Mesendoderm (in vitro differentiated cells): Measurements from ENCODE around the gene PIP5K1B.

Experiments
- DNase-seq: peaks from one replicate; pipeline ENCODE4 v3.0.0; 2013
- H2AK5ac ChIP-seq: 2 replicates; pipeline ENCODE4 v1.6.1; 2013; ENCODE audit warnings: low read length, inconsistent platforms
- H2BK120ac ChIP-seq: 2 replicates; pipeline ENCODE4 v1.6.1; 2013; ENCODE audit warnings: low read depth, mild to moderate bottlenecking, low read length, moderate library complexity, mixed read lengths
- H2BK15ac ChIP-seq: replicated peaks from 2 replicates; pipeline ENCODE4 v1.6.1; 2013; ENCODE audit warnings: low read depth, mild to moderate bottlenecking, moderate library complexity
- H2BK5ac ChIP-seq: 2 replicates; pipeline ENCODE4 v1.6.1; 2013; ENCODE audit warnings: low read length, inconsistent platforms
- H3K18ac ChIP-seq: 2 replicates; pipeline ENCODE4 v1.6.1; 2013; ENCODE audit warnings: mild to moderate bottlenecking, low read length, mixed read lengths
- H3K23ac ChIP-seq: one replicate; pipeline ENCODE4 v1.6.1; 2013; ENCODE audit warnings: low read length
- H3K27ac ChIP-seq: 2 replicates; pipeline ENCODE4 v1.5.1; 2013; ENCODE audit warnings: low read depth, mild to moderate bottlenecking, inconsistent platforms, low read length, moderate library complexity
- H3K27me3 ChIP-seq: 2 replicates; pipeline ENCODE4 v1.6.1; 2013; ENCODE audit warnings: low read length, control low read depth, mild to moderate bottlenecking, inconsistent platforms; ENCODE audit not compliant: insufficient read depth, poor library complexity
- H3K36me3 ChIP-seq: 2 replicates; pipeline ENCODE4 v1.6.1; 2013; ENCODE audit warnings: low read length, inconsistent platforms; ENCODE audit not compliant: control insufficient read depth, insufficient read depth
- H3K4ac ChIP-seq: one replicate; pipeline ENCODE4 v1.6.1; 2013; ENCODE audit warnings: low read depth, mild to moderate bottlenecking, low read length, moderate library complexity
- H3K4me1 ChIP-seq: 2 replicates; pipeline ENCODE4 v1.6.1; 2013; ENCODE audit warnings: low read depth, low read length, inconsistent platforms; ENCODE audit not compliant: control insufficient read depth
- H3K4me2 ChIP-seq: 2 replicates; pipeline ENCODE4 v1.6.1; 2013; ENCODE audit warnings: low read length
- H3K4me3 ChIP-seq: 2 replicates; pipeline ENCODE4 v1.5.1; 2013; ENCODE audit warnings: mild to moderate bottlenecking, low read length
- H3K56ac ChIP-seq: one replicate; pipeline ENCODE4 v1.6.1; 2013; ENCODE audit warnings: low read length
- H3K79me1 ChIP-seq: 2 replicates; pipeline ENCODE4 v1.6.1; 2013; ENCODE audit warnings: low read length, inconsistent platforms
- H3K79me2 ChIP-seq: 2 replicates; pipeline ENCODE4 v1.6.1; 2013; ENCODE audit warnings: mild to moderate bottlenecking, low read length; ENCODE audit not compliant: control insufficient read depth, insufficient read depth
- H3K9ac ChIP-seq: 2 replicates; pipeline ENCODE4 v1.6.1; 2013; ENCODE audit warnings: low read length, inconsistent platforms
- H4K5ac ChIP-seq: one replicate; pipeline ENCODE4 v1.6.1; 2013; ENCODE audit warnings: low read length
- H4K8ac ChIP-seq: one replicate; pipeline ENCODE4 v1.6.1; 2013; ENCODE audit warnings: low read depth, mild to moderate bottlenecking, control low read depth, low read length, moderate library complexity
- WGBS: extraction: QIAGEN DNeasy Blood & Tissue Kit; methylation state at CpG from one replicate; pipeline ENCODE4 v1.1.7; 2013; ENCODE audit warnings: low lambda C conversion rate, missing lambda C conversion rate; ENCODE audit not compliant: insufficient coverage; ENCODE audit errors: extremely low coverage; 5-methylcytosine and 5-hydroxymethylcytosine counted together

Gene PIP5K1B

GRCh38 chr9:68963416-68963815 is 258.4 kb downstream of the PIP5K1B start:
- no peak overlapping the region for H3K4ac ChIP-seq
- no peak overlapping the region for H2AK5ac ChIP-seq
- H2BK5ac ChIP-seq: no peak overlapping the region
- no peak overlapping the region for H3K4me3 ChIP-seq
- H3K79me1 ChIP-seq: no peaks in the 10 kb centered on the region
- no peak overlapping the region for H2BK15ac ChIP-seq
- no peak overlapping the region for H3K4me2 ChIP-seq
- H3K4me1 ChIP-seq: no peaks in the 10 kb centered on the region
- no peak overlapping the region for H3K56ac ChIP-seq
- H3K27ac ChIP-seq: no peak overlapping the region
- H4K5ac ChIP-seq: no peak overlapping the region
- H3K27me3 ChIP-seq: no peaks in the 10 kb centered on the region
- no peak overlapping the region for H2BK120ac ChIP-seq
- no peaks in the 10 kb centered on the region for H3K79me2 ChIP-seq
- H3K18ac ChIP-seq: no peak overlapping the region
- no peak overlapping the region for H3K23ac ChIP-seq
- H4K8ac ChIP-seq: no peak overlapping the region
- no CpG with 5 or more reads among the region's 3 CpGs for WGBS
- no peak for DNase-seq
- H3K36me3 ChIP-seq: no peaks in the 10 kb centered on the region
- no peak overlapping the region for H3K9ac ChIP-seq

GRCh38 chr9:68964102-68964541 is 259.1 kb downstream of the PIP5K1B start:
- no peak overlapping the region for H2BK15ac ChIP-seq
- H3K4me1 ChIP-seq: no peaks in the 10 kb centered on the region
- H3K27me3 ChIP-seq: no peaks in the 10 kb centered on the region
- H3K36me3 ChIP-seq: no peaks in the 10 kb centered on the region
- no peaks in the 10 kb centered on the region for H3K79me1 ChIP-seq
- H3K4me2 ChIP-seq: no peak overlapping the region
- H3K4ac ChIP-seq: no peak overlapping the region
- no CpG with 5 or more reads among the region's 3 CpGs for WGBS
- H3K56ac ChIP-seq: no peak overlapping the region
- H3K27ac ChIP-seq: no peak overlapping the region
- H3K23ac ChIP-seq: no peak overlapping the region
- no peak overlapping the region for H2BK120ac ChIP-seq
- no peaks in the 10 kb centered on the region for H3K79me2 ChIP-seq
- H3K18ac ChIP-seq: no peak overlapping the region
- no peak for DNase-seq
- H4K8ac ChIP-seq: no peak overlapping the region
- no peak overlapping the region for H3K4me3 ChIP-seq
- no peak overlapping the region for H3K9ac ChIP-seq
- H4K5ac ChIP-seq: no peak overlapping the region
- H2BK5ac ChIP-seq: no peak overlapping the region
- H2AK5ac ChIP-seq: no peak overlapping the region

GRCh38 chr9:68964765-68965164 is 259.7 kb downstream of the PIP5K1B start:
- Histone ChIP-seq H4K8ac (no peak overlapping the region), H3K4ac (no peak overlapping the region), H3K4me2 (no peak overlapping the region), H3K18ac (no peak overlapping the region), H2BK120ac (no peak overlapping the region), H4K5ac (no peak overlapping the region), H3K56ac (no peak overlapping the region), H3K23ac (no peak overlapping the region), H3K9ac (no peak overlapping the region), H3K79me1 (no peaks in the 10 kb centered on the region), H2BK5ac (no peak overlapping the region), H3K4me3 (no peak overlapping the region), H2AK5ac (no peak overlapping the region), H3K27ac (no peak overlapping the region), H3K4me1 (no peaks in the 10 kb centered on the region), H3K27me3 (no peaks in the 10 kb centered on the region), H3K36me3 (no peaks in the 10 kb centered on the region), H2BK15ac (no peak overlapping the region), H3K79me2 (no peaks in the 10 kb centered on the region)
- WGBS: no CpG with 5 or more reads among the region's 3 CpGs
- DNase-seq: no peak

GRCh38 chr9:68966496-68966944 is 261.5 kb downstream of the PIP5K1B start:
- Histone ChIP-seq H3K27me3 (no peaks in the 10 kb centered on the region), H3K4me3 (no peak overlapping the region), H3K4me1 (no peaks in the 10 kb centered on the region), H3K9ac (no peak overlapping the region), H2AK5ac (no peak overlapping the region), H4K5ac (no peak overlapping the region), H3K36me3 (no peaks in the 10 kb centered on the region), H3K27ac (no peak overlapping the region), H2BK5ac (no peak overlapping the region), H3K79me2 (no peaks in the 10 kb centered on the region), H3K4me2 (no peak overlapping the region), H3K79me1 (no peaks in the 10 kb centered on the region), H3K23ac (no peak overlapping the region), H3K56ac (no peak overlapping the region), H2BK15ac (no peak overlapping the region), H3K18ac (no peak overlapping the region), H3K4ac (no peak overlapping the region), H2BK120ac (no peak overlapping the region), H4K8ac (no peak overlapping the region)
- no peak for DNase-seq
- no CpG with 5 or more reads among the region's 1 CpG for WGBS

GRCh38 chr9:68967800-68968199 is 262.8 kb downstream of the PIP5K1B start:
- Histone ChIP-seq H2BK5ac (no peak overlapping the region), H3K4me3 (no peak overlapping the region), H4K8ac (no peak overlapping the region), H4K5ac (no peak overlapping the region), H3K4ac (no peak overlapping the region), H3K27ac (no peak overlapping the region), H3K9ac (no peak overlapping the region), H3K4me1 (no peaks in the 10 kb centered on the region), H3K23ac (no peak overlapping the region), H2AK5ac (no peak overlapping the region), H3K27me3 (no peaks in the 10 kb centered on the region), H3K36me3 (no peaks in the 10 kb centered on the region), H3K18ac (no peak overlapping the region), H3K4me2 (no peak overlapping the region), H3K56ac (no peak overlapping the region), H3K79me1 (no peaks in the 10 kb centered on the region), H2BK15ac (no peak overlapping the region), H3K79me2 (no peaks in the 10 kb centered on the region), H2BK120ac (no peak overlapping the region)
- DNase-seq: no peak
- no CpG with 5 or more reads among the region's 1 CpG for WGBS

GRCh38 chr9:68969538-68969937 is 264.5 kb downstream of the PIP5K1B start:
- no peaks in the 10 kb centered on the region for H3K4me1 ChIP-seq
- no peak overlapping the region for H2BK120ac ChIP-seq
- no peak overlapping the region for H2BK15ac ChIP-seq
- no peak overlapping the region for H4K8ac ChIP-seq
- H3K79me2 ChIP-seq: no peaks in the 10 kb centered on the region
- H2BK5ac ChIP-seq: no peak overlapping the region
- no peaks in the 10 kb centered on the region for H3K79me1 ChIP-seq
- H3K27ac ChIP-seq: no peak overlapping the region
- H3K4me3 ChIP-seq: no peak overlapping the region
- DNase-seq: no peak
- no peak overlapping the region for H3K18ac ChIP-seq
- no CpG with 5 or more reads among the region's 4 CpGs for WGBS
- no peak overlapping the region for H3K56ac ChIP-seq
- H3K27me3 ChIP-seq: no peaks in the 10 kb centered on the region
- no peak overlapping the region for H3K4me2 ChIP-seq
- H3K36me3 ChIP-seq: no peaks in the 10 kb centered on the region
- no peak overlapping the region for H3K4ac ChIP-seq
- H4K5ac ChIP-seq: no peak overlapping the region
- H2AK5ac ChIP-seq: no peak overlapping the region
- no peak overlapping the region for H3K9ac ChIP-seq
- no peak overlapping the region for H3K23ac ChIP-seq
